HT-29 (cell line): ENCODE results near the gene RBM34. TPM values are rescaled to one million over a fixed set of nuclear protein-coding genes. Genes with fewer than 3 reads are reported as not detected.
A peak's percentile ranks its signal among the peaks of the same experiment; 100 is the strongest.
"Not testable (repeated sequence)": the region's sequence is repeated elsewhere in the genome, so short reads cannot be mapped to it uniquely, and the experiment has no call there.

Experiments
- DNase-seq: peaks from one replicate; pipeline ENCODE4 v3.0.0-alpha.2; 2015; ENCODE audit warnings: low spot score
- small RNA-seq: library from RNA; depleted of rRNA; stranded (forward); fragments of <200 nt; gene quantifications from one replicate; pipeline ENCODE3, GENCODE V24; 2014
- total RNA-seq: library from RNA; depleted of rRNA; stranded (reverse); fragments of >200 nt; shearing (Covaris generic); gene quantifications from 2 replicates; pipeline ENCODE4 v1.2.3, GENCODE V29; 2014; rRNA removed

Gene RBM34
- total RNA-seq, 1 experiment from 2014 or later: 34.9 TPM

DNA sequence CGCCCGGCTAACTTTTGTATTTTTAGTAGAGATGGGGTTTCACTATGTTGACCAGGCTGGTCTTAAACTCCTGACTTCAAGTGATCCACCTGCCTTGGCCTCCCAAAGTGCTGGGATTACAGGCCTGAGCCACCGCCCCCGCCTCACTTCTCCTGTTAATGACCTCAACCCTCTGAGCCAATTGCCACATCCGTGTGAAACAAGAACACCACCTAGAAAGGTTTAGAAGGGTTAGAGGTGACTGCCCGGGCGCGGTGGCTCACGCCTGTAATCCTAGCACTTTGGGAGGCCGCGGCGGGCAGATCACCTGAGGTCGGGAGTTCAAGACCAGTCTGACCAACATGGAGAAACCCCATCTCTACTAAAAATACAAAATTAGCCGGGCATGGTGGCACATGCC lies 68.6 kb downstream of the RBM34 start:
- DNase-seq: not testable (repeated sequence)

DNA sequence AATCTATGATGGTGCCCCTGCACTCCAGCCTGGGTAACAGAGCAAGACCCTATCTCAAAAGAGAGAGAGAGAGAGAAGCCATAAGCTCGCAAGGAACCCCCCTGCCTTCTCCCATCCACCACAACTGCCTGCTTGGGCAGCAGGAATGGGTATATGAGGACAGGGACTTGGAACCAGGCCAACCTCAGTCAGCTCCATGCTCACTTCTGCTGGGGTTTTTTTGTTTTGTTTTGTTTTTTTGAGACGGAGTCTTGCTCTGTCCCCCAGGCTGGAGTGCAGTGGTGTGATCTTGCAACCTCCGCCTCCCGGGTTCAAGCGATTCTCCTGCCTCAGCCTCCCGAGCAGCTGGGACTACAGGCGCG lies 69.0 kb downstream of the RBM34 start:
- DNase-seq: not testable (repeated sequence)

DNA sequence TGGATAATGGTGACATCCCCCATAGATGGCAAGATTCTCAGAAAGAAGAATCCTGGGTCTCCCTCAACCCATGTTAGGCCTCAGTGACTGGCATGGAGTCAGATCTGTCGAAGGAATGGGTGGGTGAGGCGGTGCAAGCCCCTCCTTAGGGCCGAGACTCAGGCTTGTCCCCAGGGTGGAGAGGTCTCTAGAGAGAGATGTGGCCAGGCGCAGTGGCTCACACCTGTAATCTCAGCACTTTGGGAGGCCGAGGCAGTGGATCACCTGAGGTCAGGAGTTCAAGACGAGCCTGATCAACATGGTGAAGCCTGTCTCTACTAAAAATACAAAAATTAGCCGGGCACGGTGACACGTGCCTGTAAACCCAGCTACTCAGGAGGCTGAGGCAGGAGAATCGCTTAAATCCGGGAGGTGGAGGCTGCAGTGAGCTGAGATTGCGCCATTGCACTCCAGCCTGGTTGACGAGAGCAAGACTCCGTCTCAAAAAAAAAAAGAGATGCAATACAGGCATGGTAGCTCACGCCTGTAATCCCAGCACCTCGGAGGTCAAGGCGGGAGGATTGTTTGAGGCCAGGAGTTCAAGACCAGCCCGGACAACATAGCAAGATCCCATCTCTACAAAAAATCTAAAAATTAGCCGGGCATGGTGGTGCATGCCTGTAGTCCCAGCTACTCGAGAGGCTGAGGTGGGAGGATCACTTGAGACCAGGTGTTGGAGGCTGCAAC lies 69.6 kb downstream of the RBM34 start:
- DNase-seq: not testable (repeated sequence)

DNA sequence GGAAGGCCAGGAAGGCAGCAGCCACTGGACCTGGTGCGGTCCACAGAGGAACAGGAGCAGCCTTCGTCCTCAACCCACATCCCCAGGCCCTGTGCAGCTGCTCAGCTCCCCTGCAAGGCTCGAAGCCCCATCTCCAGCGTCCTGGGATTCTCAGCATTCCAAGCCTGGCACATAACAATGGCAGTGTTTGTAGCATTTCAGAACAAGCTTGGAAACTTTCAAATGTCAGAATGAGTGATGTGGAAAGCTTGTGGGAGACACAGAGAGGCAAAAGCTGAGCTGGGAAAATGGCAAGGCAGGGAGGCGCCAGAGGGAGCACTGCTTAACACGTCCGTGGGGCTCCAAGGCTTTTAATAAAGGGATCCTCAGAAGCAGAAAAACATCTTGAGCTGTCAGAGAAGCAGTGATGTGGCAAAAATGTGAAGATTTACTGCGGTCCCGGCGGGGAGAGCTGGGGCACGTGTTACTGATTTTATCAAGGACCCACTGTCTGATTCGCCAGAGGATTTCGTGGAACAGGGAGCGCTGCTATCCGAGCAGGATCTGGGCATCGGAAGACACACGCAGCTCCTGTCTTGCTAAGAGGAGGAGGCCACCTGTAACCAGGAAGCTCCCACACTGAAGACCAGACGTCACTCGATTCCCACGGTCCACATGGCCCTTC lies 70.5 kb downstream of the RBM34 start:
- no peak for DNase-seq

DNA sequence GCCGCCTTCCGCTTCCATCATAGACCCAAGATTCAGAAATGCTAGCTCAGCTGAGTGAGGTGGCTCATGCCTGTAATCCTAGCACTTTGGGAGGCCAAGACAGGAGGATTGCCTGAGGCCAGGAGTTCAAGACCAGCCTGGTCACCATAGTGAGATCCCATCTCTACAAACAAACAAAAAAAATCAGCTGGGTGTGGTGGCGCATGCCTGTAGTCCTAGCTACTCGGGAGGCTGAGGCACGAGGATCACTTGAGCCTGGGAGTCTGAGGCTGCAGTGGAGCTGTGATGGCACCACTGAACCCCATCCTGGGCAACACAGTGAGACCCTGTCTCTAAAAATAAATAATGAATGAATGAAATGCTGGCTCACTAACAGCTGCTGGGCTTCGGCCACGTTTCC lies 72.1 kb downstream of the RBM34 start:
- DNase-seq: no peak

DNA sequence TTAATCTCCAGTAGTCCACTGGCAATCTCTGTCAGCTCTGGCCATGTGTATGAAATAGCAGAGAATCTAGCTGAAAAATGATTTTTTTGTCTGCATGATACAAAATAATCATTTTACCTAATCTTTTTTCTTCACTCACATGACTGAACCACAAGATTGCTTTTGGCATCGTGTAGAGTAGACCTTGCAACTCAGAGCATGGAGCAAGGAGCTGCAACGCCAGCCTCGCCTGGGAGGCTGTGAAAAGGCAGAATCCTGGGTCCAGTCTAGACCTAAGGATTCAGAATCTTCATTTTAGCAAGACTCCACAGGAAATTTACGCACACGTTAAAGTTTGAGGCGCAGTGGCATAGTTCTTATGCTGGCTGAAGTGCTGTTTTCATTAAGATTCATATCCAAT lies 72.6 kb downstream of the RBM34 start:
- no peak for DNase-seq

DNA sequence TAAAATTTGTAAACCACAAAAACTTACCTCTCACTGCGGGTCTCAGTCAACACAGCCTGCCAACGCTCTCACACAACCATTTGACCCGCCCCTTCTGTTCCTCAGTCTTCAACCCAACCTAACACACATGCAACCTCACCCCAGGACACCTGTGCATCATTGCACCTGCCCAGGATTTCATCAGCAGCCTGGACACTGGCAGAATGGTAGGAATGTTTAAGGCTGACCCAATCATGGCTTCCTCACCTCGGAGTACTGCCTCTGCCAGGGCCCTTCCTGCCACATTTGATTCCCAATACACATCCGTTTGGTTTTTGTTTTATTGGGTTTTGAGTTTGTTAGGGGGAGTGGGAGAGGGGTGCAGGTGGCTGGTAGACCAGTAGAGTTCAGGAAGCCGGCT lies 73.1 kb downstream of the RBM34 start:
- no peak for DNase-seq

DNA sequence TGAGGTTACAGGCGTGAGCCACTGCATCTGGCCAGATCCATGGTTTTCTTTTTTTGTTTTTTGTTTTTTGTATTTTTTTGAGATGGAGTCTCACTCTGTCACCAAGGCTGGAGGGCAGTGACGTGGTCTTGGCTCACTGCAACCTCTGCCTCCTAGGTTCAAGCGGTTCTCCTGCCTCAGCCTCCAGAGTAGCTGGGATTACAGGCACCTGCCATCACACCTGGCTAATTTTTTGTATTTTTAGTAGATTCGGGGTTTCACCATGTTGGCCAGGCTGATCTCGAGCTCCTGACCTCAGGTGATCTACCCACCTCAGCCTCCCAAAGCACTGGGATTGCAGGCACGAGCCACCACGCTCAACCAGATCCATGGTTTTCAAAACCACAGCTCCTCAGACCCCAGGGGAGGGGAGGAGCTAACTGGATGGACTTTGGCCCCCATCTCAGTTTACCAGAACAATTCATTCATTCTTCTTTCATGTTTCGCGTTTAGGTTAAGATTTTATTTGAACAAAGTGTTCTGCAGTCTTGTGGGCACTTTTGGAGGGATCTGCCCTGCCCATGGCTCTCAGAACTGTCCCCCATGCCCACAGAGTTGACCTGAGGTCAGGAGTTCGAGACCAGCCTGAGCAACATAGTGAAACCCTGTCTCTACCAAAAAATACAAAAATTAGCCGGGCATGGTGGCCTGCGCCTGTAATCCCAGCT lies 75.5 kb downstream of the RBM34 start:
- not testable (repeated sequence) for DNase-seq

Small RNA genes within 50 kb of the gene (small RNA-seq; reads per million reads assigned to genes)
- gene AL732292.1 (not detected), gene MIR4753 (not detected), gene SNORA14B (2.1 reads per million, percentile 66 among the genes with 10 or more reads in this experiment)

Other genes with a start within 250 kb of the RBM34 start
- 47.0 and 49.0 TPM in 2 replicates for gene TOMM20, start 32.4 kb downstream of the RBM34 start, total RNA-seq
- 30.0 and 34.5 TPM in 2 replicates for gene ARID4B, start 166.9 kb upstream of the RBM34 start, total RNA-seq
- 10.0 and 13.6 TPM in 2 replicates for gene GGPS1, start 167.3 kb upstream of the RBM34 start, total RNA-seq
- gene TBCE, start 206.2 kb upstream of the RBM34 start, total RNA-seq: 12.8 and 13.9 TPM in 2 replicates